NCI-H1417 treated with DMSO at 0.1 percent for 48 hours (cell line): ENCODE data around the gene TOR3A.
"Not testable (repeated sequence)": the region's sequence is repeated elsewhere in the genome, so short reads cannot be mapped to it uniquely, and the experiment has no call there.

Source experiments
- DNase-seq: peaks from one replicate; lab custom pipeline; 2025; lab: John Stamatoyannopoulos, UW

TOR3A gene

DNA sequence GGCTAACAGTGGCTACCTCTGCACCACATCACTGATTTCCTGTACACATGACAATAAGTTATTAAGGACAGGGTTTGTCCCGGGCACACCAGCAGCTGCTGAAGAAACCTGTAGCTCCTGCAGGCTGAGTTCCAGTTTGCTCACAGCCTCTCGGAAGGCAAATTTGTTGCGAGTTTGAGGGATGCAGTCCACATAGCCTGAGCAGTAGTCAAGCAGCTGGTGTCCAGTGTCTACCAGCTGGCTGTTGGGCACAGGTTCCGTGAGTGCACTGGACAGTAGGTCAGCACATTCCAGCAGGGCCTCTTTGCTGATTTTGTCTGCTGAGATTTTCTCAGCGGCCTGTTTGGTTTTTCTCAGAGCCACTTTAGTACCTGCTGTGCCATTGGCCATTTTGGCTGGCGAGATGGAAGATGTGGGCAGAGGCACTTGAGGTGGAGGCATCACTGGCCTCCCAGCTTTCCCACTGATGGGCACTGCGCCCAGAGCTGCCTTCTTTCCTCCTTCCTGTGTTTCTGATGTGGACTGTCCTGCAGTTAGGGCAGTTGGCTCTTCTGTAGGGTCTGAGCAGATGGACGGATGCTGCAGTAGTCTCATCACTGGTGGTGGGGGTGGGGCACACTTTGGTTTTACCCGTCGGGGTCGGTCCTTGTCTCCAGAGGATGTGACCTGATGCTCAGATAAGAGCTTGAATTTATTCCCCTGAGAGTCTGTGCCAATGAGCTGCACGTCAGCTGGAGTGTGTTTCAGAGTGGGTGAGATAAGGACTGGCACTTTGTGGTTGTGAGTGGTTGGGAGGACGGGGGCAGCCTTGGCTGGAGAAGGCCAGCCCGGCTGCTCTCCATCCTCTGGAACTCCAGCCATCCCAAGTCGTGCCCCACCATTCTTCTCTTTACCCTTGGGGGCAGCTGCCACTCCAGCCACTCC is 26.1 kb downstream of the TOR3A start:
- DNase-seq, result no peak

DNA sequence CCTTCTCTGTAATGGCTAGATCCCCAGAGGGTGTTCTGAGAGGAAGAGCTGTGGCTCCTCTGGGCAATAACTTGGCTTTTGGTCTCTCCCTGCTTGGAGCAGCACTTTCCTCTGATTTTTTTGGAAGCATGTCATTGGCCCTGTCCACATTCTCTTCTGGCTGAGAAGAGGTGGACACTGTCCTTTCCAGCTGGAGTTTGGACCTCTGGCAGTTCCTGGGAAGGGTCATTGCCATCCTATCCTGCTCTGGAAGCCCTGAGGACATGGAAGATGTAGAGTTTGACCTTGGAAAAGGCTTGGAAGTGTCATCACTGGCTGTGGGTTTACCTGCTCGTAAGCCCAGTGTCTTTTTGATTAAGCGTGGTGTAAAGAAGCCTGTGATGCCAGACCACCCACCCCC is 26.8 kb downstream of the TOR3A start:
- no peak for DNase-seq

DNA sequence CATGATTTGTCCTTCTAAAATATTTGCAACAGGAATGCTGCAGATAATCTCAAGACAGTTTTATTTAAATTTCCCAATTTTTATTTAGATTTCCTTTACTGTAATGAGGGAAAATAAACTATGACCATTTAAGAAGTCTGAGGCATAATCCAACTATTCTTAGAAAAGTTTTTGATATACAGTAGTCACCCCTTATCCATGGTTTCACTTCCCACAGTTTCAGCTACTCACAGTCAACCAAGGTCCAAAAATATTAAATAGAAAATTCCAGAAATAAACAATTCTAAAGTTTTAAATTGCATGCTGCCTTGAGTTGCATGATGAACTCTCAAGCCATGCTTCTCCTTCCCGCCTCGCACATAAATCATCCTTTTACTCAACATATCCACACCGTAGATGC is 33.3 kb downstream of the TOR3A start:
- no peak for DNase-seq

DNA sequence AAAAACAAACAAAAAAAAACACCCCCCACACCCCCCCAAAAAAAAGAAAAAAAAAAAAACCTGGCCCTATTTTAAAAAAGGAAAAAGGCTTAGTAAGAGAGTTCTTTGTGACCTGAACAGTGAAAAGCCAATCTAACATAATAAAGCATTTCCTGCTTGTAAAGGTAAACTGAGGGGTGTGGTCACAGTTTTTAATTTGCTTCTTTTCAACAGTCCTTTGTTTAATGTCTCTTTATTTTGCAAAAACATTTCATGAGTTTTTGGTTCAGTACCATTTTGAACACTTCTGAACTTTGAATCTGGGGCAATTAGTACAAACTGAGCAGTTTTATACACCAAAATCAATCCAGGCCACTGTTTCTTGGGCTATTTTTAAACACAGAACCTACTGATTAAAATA is 37.6 kb downstream of the TOR3A start:
- no peak for DNase-seq

DNA sequence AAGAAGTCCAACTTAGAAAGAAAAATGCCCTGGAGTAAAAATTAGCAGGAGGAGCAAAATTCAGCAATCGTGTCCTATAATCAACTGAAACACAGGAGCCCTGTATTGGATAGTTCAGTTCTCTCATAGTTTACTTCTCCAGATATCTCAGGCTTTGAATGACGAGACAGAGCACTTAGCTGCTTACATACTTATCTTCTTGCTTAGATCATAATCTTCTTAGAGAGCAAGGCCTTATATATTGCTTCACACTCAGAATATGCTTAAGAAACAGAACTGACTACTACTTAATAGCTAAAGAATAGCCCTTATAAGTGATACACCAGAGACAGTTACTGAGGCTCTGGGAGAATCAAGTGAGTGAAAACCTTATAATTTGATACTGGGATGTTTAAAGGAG is 38.9 kb downstream of the TOR3A start:
- DNase-seq, result no peak

DNA sequence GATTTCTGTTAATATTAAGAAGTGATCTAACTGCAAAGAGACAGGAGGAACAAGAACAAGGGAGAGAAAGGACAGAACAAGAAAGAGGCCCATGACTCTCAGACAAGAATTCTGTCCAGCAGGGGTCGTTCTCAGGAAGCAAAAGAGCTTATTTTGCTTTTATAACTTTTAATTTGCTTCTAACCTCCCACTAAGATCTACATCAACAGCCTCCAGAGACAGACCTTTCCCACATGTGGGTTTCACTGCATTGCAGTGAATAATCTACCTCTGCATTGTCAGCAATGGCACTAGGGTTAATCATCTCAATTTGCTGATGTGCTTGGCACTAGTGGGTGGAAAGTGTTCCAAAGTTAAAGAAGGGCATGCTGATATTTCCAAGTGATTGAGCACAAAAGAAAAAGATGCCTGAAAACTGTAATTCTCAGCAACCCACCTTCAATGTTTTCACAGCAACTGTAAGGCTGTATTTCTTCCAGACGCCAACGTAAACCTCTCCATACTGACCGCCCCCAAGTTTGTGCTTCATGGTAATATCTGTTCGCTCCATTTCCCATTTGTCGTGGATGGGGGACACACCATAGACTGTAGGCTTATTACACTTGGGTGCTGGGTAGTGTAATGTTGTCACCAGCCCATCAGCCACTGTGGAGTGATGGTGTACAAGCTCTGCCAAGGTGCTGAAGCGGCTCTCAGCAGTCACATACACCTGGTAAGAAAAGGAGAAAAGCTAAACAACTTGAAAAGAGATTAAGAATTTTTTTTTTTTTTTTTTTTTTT is 39.5 kb downstream of the TOR3A start:
- DNase-seq, result no peak

DNA sequence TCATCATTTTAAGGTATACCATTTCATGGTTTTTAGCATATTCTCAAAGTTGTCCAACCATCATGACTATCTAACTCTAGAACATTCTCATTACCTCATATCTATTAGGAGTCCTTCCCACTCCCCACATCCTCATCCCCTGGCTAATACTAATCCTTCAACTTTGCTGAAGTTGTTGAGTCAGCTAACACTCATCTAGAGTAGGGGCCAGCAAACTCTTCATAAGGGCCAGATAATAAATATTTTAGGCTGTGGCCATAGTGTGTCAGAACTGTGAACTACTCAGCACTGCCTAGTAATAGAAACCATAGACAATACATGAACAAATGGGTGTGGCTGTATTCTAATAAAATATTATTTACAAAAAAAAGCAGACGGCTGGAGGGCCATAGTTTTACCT is 43.0 kb downstream of the TOR3A start:
- no peak for DNase-seq

DNA sequence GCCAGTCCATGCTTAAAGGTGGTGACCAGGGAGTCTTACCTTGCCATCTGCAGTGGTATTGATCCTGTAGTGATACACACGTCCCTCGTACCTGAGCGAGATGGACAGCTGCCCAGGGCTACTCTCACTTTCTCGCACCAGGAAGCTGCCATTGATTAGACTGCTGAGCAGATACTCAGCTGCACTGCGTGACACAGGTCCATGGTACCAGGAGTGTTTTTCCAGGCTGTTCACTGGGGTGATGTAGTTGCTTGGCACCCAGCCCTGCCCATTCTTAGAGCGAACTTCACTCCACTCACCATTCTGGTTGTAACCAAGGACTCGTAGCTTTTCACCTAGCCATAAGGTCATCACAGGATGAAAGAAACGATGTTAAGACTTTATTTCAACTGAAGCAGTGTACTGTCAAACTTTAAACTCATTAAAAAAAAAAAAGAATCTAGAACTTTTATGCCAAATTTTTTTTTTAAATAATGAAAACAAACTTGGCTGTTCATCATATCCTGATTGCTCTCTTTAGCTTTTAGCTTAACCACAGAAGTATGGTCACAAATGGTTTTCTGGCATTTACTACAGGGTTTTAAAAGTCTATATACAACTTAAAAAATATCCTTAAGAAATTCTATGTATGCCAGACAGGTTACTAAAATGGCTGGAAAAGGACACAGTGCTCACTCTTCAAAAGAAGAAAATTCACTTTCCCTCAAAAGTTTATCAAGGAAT is 44.6 kb downstream of the TOR3A start:
- no peak for DNase-seq

DNA sequence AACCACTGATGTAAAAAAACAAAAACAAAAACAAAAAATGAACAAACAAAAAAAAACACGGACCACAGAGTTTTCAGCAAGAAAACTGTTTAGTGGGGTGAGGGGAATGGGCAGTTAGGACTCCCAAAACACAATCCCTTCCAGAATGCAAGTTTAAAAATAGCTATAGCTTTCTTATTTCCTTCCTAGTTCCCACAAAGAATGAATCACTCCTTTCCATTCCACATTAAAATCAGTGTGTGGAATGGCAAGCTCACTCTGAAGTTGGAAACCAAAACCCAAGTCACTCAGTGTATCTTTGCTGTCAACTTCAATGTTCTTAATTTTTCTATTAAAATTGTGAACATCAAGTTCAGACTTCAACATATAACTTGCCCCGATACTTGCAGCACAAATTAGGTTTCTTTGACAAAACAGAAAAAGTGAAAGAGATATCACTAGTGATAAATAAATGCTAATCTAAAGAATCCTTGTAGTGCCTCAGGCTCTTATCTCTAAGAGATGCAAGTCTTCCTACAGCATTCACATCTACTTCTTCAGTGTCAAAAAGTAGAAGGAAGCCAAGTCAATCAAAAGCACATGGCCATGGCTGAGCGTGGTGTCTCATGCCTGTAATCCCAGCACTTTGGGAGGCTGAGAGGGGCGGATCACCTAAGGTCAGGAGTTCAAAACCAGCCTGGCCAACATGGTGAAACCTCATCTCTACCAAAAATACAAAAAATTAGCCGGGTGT is 45.5 kb downstream of the TOR3A start:
- DNase-seq, result no peak

DNA sequence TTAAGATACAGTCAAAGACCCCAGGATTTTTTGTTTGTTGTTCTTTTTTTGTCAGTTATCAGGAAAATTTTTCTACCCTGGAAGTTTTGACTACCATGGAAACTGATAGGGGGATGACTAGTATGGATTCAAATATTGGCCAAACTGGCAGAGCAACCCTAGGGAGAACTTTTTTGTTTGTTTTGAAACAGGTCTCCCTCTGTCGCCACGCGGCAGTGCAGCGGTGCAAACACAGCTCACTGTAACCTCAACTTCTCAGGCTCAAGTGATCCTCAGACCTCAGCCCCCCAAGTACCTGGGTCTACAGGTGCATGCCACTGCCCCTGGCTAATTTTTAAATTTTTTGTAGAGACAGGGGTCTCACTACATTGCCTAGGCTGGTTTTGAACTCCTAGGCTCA is 46.6 kb downstream of the TOR3A start:
- no peak for DNase-seq

DNA sequence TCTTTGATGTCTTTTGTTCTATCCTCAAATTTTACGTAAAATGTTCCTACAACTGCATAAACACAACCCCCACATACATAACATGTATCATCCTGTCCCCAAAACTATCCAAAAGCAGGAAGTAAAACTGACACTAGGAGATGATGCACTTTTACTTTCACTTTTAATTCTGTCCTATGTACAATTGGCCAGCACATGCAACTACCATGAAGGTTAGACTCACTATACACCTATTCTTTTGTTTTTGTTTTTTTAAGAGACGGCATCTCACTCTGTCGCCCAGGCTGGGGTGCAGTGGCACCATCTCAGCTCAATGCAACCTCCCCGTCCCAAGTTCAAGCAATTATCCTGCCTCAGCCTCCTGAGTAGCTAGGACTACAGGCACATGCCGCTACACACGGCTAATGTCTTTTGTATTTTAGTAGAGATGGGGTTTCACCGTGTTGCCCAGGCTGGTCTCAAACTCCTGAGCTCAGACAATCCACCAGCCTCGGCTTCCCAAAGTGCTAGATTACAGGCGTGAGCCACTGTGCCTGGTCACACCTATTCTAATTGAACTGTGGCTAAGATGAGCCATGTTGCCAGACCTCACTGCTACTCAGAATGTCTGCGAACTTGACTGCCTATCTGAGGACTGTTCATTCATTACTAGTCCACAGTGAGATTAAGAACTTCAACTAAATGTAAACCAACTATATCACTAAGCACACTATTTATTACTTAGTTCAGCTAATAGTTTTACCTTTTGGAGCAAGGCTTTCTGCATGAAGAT is 48.0 kb downstream of the TOR3A start:
- DNase-seq, result no peak

DNA sequence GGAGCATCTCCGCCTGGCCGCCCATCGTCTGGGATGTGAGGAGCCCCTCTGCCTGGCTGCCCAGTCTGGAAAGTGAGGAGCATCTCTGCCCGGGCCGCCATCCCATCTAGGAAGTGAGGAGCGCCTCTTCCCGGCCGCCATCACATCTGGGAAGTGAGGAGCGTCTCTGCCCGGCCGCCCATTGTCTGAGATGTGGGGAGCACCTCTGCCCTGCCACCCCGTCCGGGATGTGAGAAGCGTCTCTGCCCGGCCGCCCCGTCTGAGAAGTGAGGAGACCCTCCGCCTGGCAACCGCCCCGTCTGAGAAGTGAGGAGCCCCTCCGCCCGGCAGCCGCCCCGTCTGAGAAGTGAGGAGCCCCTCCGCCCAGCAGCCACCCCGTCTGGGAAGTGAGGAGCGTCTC is 53.3 kb downstream of the TOR3A start:
- not testable (repeated sequence) for DNase-seq

DNA sequence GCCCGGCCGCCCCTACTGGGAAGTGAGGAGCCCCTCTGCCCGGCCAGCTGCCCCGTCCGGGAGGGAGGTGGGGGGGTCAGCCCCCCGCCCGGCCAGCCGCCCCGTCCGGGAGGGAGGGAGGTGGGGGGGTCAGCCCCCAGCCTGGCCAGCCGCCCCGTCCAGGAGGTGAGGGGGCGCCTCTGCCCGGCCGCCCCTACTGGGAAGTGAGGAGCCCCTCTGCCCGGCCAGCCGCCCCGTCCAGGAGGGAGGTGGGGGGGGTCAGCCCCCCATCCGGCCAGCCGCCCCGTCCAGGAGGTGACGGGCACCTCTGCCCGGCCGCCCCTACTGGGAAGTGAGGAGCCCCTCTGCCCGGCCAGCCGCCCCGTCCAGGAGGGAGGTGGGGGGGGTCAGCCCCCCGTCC is 53.8 kb downstream of the TOR3A start:
- DNase-seq, result not testable (repeated sequence)

DNA sequence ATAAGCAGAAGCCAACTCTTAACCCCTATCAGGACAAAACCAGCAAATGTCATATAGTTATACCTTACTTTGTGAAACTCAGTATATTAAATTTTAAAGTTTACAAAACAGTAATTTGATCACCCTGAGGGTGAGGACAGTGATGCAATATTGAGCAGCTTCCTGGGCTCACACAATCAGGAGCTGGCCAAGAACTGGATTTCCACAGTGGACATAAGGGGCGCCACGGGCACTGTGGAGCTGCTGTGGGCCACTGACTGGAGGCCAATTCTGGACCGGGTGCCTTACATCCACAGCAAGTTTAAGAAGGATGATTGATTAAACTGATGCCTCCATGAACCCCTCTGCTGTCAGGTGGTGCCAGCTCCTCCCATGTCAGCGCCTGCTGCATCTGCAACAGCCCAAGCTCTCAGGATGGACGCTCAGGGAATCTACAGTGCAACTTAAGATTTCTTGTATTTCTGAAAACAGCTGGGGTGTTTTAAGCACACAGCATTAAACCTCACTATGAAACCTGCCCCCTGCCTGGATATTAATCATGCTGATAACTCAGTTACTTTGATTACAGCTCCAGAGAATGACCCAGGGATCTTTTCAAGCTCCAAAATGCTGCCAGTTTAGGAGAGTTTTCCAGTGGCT is 55.9 kb downstream of the TOR3A start:
- DNase-seq, result no peak

DNA sequence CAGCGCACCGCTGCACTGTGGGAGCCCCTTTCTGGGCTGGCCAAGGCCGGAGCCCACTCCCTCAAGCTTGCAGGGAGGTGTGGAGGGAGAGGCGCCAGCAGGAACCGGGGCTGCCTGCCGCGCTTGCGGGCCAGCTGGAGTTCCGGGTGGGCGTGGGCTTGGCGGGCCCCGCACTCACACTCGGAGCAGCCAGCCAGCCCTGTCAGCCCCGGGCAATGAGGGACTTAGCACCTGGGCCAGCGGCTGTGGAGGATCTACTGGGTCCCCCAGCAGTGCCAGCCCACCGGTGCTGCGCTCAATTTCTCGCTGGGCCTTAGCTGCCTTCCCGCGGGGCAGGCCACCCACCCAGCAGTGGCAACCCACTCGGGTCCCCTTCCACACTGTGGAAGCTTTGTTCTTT is 56.9 kb downstream of the TOR3A start:
- not testable (repeated sequence) for DNase-seq

DNA sequence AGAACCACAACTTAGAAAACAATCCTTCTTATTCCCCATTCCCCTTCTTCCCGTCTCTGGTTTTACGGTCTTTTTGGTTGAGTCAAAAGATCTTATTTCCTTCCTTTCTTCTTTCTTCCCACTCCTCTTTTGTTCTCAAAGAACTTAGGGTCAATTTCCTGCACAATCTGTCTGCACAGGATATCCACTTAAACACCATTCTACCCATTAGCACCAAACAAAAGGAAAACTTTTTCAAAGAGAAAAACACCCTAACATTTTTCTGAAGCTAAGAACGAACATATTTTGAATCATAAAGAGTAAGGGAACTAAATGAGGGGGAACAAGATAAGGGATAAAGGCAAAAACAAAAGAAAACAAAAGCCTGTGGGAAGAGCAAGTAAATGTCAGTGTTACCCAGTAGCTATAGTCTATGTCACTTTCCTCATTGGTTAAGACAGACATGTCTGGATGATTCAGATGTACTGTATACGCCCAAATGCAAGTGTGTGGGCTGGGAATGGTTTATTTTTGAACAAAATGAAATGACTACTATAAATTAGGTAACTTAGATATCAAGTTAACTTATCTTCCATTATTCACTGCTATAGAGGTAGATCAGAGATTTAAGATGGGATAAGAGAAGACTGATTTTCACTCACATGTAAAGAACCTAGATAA is 59.9 kb downstream of the TOR3A start:
- no peak for DNase-seq

DNA sequence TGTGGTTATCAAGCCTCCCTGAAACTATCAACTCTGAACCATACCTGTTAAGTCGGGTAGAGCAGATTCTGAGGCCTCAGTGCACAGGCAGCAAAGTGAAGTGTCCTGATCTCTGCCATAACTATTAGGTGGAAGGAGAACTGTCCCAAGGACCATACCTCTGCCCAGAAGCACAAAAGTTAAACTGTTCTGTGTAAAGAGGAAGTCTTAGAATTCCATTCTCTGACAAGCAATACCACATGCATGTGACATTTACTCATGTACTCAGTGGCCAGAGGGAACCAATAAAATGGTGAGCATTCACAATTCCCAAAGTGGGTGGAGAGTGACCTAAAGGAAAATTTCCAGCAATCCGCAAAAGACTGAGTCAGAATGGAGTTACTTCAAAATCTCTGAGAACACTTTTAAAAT is 61.0 kb downstream of the TOR3A start:
- DNase-seq, result no peak

DNA sequence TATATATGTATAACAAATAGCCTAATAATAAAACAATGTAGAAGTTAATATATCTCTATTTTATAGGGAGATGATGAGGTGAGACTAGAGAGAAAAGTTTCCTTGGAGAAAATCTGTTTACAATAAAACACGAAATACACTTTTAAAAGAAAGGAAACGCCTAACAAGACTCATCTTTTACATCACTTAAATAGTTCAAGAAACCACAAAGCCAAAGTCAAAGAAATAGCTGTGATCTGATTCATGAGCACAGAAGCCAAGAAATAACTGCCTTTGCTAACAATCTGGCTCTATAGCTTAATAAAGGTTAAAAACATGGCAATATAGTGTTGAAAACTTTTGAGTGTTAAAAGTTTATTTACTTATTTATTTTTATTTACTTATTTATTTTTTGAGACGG is 61.5 kb downstream of the TOR3A start:
- no peak for DNase-seq

DNA sequence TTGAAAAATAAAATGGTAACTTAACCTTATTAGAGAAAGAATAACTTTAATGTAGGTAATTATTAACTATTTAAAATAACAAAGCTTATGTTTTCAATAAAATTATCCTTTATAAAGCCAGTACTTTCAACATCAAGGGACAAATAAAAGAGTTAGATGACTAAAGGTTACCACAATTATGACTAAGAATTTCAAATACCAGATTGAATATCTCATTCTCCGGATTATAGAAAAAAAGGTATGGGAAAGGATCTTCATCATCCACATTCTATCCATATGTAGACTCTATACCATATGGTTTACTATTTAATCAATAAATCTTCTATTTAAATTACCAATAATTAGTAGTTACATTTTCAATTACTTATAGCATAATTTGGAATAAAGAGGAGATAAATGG is 62.8 kb downstream of the TOR3A start:
- no peak for DNase-seq

DNA sequence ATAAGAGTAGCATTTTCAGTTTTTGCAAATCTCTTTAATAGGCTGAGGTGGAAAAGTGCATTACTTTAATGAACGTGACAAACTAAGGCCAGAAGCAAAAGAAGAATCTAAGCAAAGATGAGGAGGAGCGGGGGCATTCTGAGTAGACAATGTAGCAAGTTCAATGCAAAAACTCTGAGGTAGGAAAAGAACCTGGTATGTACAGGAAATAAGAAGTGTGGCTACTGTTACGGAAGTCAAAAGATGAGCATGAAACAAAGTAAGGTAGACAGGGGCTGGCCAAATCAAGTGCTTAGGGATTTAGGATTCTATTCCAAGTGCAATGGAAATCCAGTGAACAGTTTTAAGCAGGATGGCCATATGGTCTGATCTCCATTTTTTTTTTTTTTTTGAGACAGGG is 63.7 kb downstream of the TOR3A start:
- DNase-seq, result no peak
